PC-9 (cell line): ENCODE results near the gene IQCM.

Experiments used
- EZH2 ChIP-seq: fragments of 200-600 bp; sonication (generic); IDR thresholded peaks from 2 replicates; pipeline ENCODE4 v1.8.0; 2017; ENCODE audit warnings: antibody characterized with exemption, low read depth
- TF ChIP-seq, protein P1 (sequence below): fragments of 200-600 bp; sonication (generic); conservative IDR thresholded peaks from 2 replicates; pipeline ENCODE4 v1.6.1; 2017; ENCODE audit warnings: mixed run types, antibody characterized with exemption, mild to moderate bottlenecking, moderate library complexity

DNA sequence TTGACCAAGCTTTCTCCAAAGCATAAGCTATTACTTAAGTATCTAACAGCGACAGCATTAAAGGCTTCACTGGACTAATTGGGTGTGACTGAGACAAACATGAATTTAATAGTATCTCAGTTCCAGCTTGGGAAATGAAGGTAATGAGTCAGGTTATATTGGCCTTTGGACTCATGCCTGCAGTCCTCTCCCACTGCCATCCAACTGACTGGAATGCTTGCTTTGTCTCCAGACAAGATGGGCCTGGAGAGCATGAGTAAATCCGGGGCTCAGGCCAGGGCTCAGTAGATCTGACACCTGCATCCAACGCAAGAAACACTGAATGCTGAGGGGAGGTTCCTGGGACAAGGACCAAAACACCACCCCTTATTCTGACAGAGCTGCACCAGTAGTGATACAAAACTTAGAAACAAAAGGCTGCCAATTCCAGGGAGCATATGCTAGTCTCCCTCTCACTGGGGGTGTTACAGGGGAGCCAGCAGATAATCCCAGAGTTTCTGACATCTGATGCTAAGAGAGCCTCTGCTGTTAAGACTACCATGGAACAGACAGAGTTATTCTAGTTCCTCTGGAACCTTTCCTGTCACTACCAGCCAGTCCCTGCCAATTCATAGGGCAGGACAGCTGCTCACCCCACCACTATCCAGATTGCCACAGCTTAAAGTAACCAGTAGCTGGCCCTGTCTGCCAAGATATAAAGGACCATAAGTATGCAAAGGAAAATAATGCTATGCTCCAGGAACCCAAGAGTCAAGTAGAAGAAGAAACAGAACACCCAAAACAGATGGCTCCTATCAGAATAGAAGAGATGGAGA lies 293.8 kb downstream of the IQCM start:
- TF ChIP-seq, protein P1, sequence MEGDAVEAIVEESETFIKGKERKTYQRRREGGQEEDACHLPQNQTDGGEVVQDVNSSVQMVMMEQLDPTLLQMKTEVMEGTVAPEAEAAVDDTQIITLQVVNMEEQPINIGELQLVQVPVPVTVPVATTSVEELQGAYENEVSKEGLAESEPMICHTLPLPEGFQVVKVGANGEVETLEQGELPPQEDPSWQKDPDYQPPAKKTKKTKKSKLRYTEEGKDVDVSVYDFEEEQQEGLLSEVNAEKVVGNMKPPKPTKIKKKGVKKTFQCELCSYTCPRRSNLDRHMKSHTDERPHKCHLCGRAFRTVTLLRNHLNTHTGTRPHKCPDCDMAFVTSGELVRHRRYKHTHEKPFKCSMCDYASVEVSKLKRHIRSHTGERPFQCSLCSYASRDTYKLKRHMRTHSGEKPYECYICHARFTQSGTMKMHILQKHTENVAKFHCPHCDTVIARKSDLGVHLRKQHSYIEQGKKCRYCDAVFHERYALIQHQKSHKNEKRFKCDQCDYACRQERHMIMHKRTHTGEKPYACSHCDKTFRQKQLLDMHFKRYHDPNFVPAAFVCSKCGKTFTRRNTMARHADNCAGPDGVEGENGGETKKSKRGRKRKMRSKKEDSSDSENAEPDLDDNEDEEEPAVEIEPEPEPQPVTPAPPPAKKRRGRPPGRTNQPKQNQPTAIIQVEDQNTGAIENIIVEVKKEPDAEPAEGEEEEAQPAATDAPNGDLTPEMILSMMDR, result no peak
- TF ChIP-seq EZH2, result no peak
